HUES6 (cell line): ENCODE results near the gene SEC16A.
A peak's percentile ranks its signal among the peaks of the same experiment; 100 is the strongest.

ENCODE experiments used
- H3K27ac ChIP-seq: 2 replicates; pipeline ENCODE4 v1.7.0; 2013; ENCODE audit warnings: low read depth, mild to moderate bottlenecking, low read length, inconsistent platforms
- H3K27me3 ChIP-seq: 2 replicates; pipeline ENCODE4 v1.6.1; 2013; ENCODE audit warnings: low read length; ENCODE audit not compliant: control insufficient read depth, insufficient read depth
- H3K36me3 ChIP-seq: 2 replicates; pipeline ENCODE4 v1.6.1; 2013; ENCODE audit warnings: low read length; ENCODE audit not compliant: control insufficient read depth, insufficient read depth
- H3K4me1 ChIP-seq: 2 replicates; pipeline ENCODE4 v1.6.1; 2013; ENCODE audit warnings: low read length; ENCODE audit not compliant: control insufficient read depth, insufficient read depth
- H3K4me3 ChIP-seq: 2 replicates; pipeline ENCODE4 v1.5.1; 2013; ENCODE audit warnings: low read depth, low read length
- H3K9ac ChIP-seq: one replicate; pipeline ENCODE4 v1.6.1; 2013; ENCODE audit warnings: mild to moderate bottlenecking, low read length
- H3K9me3 ChIP-seq: 2 replicates; pipeline ENCODE4 v1.6.1; 2013; ENCODE audit warnings: low read depth, low read length; ENCODE audit not compliant: control insufficient read depth, insufficient read depth

SEC16A gene

DNA sequence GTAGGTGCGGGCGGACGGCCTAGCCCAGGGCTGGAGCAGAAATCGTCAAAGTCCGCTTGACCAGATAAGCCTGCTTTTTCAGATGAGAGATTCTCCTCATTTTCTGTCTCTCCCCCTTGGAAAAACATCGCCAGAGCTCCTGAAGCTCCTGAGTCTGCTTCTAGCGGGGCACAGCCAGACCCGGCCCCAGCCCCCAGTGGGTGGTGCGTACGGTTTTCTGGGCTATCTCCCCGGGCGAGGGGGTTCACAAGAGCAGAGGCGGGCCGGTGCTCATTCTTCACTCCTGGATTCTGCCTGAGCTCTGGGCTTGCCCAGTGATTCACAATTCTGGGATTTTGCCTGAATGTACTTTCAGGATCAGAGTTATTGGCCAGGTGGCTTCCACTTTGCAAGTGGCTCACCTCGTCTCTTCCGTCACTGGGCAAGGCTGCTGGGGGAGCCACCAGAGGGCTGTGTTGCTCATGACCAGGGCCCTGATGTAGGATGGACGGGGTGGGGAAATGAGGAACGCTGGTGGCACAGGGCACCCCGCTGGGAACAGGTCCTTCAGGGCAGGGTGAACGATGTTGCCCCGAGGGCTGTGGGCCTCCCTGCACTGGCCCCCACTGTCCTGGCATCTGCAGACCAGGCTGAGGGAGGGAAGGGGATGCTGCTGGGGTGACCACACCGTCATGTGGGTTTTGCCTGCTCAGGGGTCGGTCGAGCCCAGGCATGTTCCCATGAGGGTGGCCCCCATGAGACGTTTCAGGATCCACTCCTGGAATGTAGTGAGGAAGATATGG lies 6.3 kb downstream of the SEC16A start:
- no peaks in the 10 kb centered on the region for H3K27me3 ChIP-seq
- no peak overlapping the region for H3K4me3 ChIP-seq
- H3K4me1 ChIP-seq, result peaks cover 3% of the 10 kb centered on the region
- 0 out of 2 replicates have a peak overlapping the region, but pooled peaks have one; percentile 3 for H3K27ac ChIP-seq
- H3K9ac ChIP-seq, result no peak overlapping the region
- peaks cover 76% of the 10 kb centered on the region for H3K36me3 ChIP-seq
- no peaks in the 10 kb centered on the region for H3K9me3 ChIP-seq

GRCh38 chr9:136474974-136475865 lies 7.6 kb downstream of the SEC16A start:
- Histone ChIP-seq H3K4me3 (no peak overlapping the region), H3K27ac (no peak overlapping the region), H3K36me3 (peaks cover 89% of the 10 kb centered on the region), H3K9me3 (no peaks in the 10 kb centered on the region), H3K27me3 (no peaks in the 10 kb centered on the region), H3K4me1 (no peaks in the 10 kb centered on the region), H3K9ac (no peak overlapping the region)

DNA sequence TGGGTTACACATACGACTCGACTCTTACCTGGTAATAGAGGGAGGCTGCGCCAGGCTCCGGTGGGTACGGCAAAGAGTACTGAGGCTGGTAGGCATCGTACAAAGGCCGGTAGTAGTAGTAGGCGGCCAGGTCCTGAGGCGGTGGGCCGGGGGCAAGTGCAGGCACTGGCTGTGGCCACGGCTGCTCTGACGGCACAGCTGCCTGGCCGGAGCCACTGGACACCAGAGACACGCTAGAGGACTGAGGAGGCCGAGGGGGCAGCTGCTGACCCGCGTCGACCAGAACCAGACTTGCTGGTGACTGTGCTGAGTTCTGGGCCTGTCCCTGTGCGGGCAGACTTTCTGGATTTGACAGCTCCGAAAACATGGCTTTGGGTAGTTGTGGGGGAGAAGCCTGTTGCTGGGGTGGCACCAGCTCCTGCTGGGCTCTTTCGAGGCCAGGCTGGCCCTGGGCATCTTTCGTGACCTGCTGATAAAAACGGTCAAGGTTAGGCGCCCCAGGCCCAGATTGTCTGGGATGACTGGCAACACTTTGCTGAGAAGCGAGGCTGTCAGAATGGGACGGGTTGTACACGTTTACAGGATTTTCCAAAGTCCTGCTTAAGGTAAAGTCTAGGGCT lies 8.7 kb downstream of the SEC16A start:
- Histone ChIP-seq H3K9me3 (no peaks in the 10 kb centered on the region), H3K9ac (no peak overlapping the region), H3K36me3 (peaks cover 92% of the 10 kb centered on the region), H3K27ac (no peak overlapping the region), H3K27me3 (no peaks in the 10 kb centered on the region), H3K4me1 (no peaks in the 10 kb centered on the region), H3K4me3 (no peak overlapping the region)

DNA sequence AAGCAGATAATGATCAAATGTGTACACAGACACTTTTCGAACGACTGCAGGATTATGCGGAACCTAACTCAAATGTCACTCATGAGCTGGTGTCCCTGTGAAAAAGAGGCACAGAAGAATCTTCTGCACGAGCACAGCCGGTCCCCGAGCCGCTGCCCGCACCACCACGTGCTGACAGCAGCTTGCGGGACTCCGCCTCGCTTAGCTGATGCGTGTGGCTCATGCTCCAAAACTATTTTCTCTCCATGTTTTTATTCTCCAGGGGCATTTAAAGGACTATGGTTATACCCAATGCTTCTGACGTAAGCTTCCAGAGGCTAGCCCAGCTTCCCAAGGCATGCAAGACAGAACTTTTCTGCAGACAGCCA lies 9.5 kb downstream of the SEC16A start:
- H3K27me3 ChIP-seq, result no peaks in the 10 kb centered on the region

DNA sequence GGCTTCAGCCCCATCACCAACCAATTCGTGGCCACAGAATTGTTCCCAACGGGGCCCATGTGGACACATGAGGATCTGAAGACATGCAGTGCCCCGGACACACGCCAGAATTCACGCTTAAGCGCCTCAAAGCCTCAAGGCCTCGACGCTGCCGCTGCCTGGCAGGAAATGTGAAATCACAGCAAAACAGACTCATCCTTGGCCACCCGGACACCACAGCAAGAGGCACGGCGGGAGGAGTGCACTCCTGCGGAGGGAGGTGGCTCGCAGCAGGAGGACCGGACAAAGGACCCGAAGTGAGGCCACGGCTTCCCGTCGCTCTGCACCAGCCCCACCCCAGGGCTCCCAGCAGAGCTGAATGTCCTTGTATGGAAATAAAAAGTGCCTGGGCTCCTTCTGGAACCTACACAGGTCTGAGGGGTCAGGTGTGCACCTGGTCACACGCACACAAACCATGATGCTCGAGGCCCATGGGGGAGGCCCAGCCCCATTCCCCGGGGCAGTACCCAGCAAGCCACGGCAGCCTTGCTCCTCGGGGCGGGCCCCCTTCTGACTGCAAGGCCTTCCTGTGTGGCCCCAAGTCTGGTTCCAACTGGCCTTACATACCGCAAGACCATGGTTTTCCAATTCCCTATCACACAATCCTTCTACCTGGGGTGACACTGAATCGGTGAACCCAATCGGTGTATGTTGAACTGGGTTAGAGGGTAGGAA lies 10.0 kb downstream of the SEC16A start:
- H3K36me3 ChIP-seq, result peaks cover 100% of the 10 kb centered on the region
- no peaks in the 10 kb centered on the region for H3K27me3 ChIP-seq
- H3K9ac ChIP-seq, result no peak overlapping the region
- H3K27ac ChIP-seq, result no peak overlapping the region
- H3K4me1 ChIP-seq, result no peaks in the 10 kb centered on the region
- H3K4me3 ChIP-seq, result no peak overlapping the region
- no peaks in the 10 kb centered on the region for H3K9me3 ChIP-seq

More for the DNA sequence above, 9.5 kb downstream of the SEC16A start:
- H3K9ac ChIP-seq, result no peak overlapping the region
- H3K9me3 ChIP-seq, result no peaks in the 10 kb centered on the region
- H3K4me3 ChIP-seq, result no peak overlapping the region
- H3K36me3 ChIP-seq, result peaks cover 98% of the 10 kb centered on the region
- no peak overlapping the region for H3K27ac ChIP-seq
- no peaks in the 10 kb centered on the region for H3K4me1 ChIP-seq

DNA sequence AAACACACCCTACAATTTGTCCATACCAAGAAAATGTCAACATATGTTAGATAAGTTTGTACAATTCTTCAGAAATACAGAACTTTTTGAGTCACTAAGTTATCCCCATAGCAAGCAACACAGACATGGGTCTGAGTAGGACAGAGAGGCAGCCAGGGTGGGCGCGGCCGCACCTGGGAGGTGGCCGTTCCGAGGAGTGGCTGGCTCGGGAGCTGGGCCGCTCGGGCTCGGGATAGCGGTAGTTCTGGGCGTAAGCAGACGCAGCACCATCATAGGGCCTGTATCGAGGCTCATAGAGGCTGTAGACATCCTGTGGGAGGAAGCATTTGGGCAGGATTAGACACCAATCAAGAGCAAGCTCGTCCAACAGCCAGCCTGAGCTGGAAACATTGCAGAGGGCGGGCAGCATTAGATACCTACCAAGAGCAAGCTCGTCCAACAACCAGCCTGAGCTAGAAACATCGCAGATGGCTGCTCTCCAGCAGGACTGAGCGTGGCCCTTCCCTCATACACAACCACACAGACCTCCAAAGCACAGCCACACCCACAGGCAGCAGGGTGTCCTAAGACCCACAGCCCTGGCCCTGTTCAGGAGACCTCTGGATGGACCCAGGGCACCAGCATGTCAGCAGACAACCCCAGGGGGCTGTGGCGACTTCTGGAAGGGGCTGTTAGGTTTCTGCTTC lies 10.9 kb downstream of the SEC16A start:
- Histone ChIP-seq H3K4me1 (no peaks in the 10 kb centered on the region), H3K36me3 (peaks cover 100% of the 10 kb centered on the region), H3K9me3 (no peaks in the 10 kb centered on the region), H3K4me3 (no peak overlapping the region), H3K27me3 (no peaks in the 10 kb centered on the region), H3K27ac (no peak overlapping the region), H3K9ac (peak overlapping the region; percentile 7)

DNA sequence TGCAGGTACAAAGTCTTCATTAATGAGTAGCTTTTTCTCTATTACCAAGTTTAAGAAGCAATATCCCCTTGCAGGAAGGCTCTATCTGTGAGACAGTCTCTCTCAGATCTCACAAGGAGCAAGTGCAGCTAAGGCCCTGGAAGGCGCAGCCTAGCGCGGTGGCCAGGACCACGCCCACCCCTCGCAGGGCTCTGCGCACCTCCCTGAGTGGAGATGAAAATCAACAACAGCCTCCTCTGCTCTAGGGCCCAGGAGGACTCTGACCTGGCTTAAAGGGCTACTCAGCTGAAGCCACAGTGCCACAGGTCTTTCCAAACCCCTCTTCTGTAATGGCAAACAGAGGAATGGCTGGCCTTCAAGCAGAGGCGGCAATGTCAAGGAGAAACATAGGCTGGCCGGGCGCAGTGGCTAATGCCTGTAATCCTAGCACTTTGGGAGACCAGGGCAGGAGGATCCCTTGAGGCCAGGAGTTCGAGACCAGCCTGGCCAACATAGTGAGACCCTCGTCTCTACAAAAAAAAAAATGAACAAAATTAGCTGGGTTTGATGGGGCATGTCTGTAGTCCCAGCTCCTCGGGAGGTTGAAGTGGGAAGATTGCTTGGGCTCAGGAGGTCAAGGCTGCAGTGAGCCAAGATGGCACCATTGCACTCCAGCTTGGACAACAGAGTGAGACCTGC lies 11.9 kb downstream of the SEC16A start:
- Histone ChIP-seq H3K36me3 (peaks cover 100% of the 10 kb centered on the region), H3K4me1 (no peaks in the 10 kb centered on the region), H3K9ac (no peak overlapping the region), H3K4me3 (no peak overlapping the region), H3K27me3 (no peaks in the 10 kb centered on the region), H3K27ac (no peak overlapping the region), H3K9me3 (no peaks in the 10 kb centered on the region)

DNA sequence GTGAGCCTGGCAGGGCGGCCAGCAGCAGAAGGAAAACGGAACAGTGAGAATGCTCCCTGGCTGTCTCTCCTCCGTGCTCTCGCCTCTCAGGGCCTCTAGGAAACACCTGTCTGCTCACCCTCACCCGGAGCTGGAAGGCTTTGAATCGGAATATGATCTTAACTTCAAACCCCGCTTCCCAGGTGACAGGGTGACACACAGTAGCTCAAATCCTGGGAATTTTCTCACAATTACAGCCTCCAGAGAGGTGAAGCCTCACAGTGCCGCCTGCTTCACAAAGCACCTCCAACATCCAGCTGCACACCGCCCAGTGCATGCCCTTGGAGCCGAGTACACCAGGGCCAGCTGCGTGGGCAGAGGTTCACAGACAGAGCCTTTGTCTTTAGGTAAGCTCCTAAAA lies 12.5 kb downstream of the SEC16A start:
- H3K9me3 ChIP-seq, result no peaks in the 10 kb centered on the region
- H3K4me1 ChIP-seq, result no peaks in the 10 kb centered on the region
- H3K4me3 ChIP-seq, result no peak overlapping the region
- H3K27ac ChIP-seq, result no peak overlapping the region
- no peak overlapping the region for H3K9ac ChIP-seq
- peaks cover 100% of the 10 kb centered on the region for H3K36me3 ChIP-seq
- no peaks in the 10 kb centered on the region for H3K27me3 ChIP-seq

DNA sequence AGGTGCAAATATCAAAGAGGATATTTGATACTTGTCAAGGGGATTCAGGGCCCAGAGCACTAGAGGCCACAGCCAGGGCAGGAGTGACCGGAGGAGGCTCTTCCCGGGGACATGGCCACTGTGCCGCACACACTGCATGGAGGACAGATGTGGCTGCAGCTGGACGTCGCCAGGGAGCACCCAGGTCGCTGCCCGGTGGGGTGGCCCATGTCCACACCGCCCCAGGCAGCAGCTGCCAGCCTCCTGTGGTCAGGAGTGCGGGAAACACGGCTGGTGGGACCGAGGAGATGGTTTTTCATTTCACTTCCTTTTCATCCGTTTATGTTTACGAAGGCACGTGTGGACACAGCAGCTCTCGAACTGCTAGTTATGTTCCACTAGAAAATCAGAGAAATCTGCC lies 15.1 kb downstream of the SEC16A start:
- H3K27ac ChIP-seq, result no peak overlapping the region
- no peaks in the 10 kb centered on the region for H3K4me1 ChIP-seq
- no peaks in the 10 kb centered on the region for H3K27me3 ChIP-seq
- no peaks in the 10 kb centered on the region for H3K9me3 ChIP-seq
- peaks cover 100% of the 10 kb centered on the region for H3K36me3 ChIP-seq
- H3K9ac ChIP-seq, result no peak overlapping the region
- no peak overlapping the region for H3K4me3 ChIP-seq

GRCh38 chr9:136466155-136466541 lies 16.7 kb downstream of the SEC16A start:
- Histone ChIP-seq H3K27ac (no peak overlapping the region), H3K9ac (no peak overlapping the region), H3K9me3 (no peaks in the 10 kb centered on the region), H3K36me3 (peaks cover 99% of the 10 kb centered on the region), H3K4me3 (no peak overlapping the region), H3K27me3 (no peaks in the 10 kb centered on the region), H3K4me1 (no peaks in the 10 kb centered on the region)
